Thyroid gland (tissue), 4 donors: Measurements from ENCODE around the gene BEND7.

Source experiments
- CTCF ChIP-seq, 6 experiments: fragments of 200-600 bp in 3 of 6; fragments of 450-650 bp in 3 of 6; sonication (generic) in 3 of 6; IDR thresholded peaks; one replicate each; pipeline ENCODE4 v1.5.1; 2016 to 2019; ENCODE audit warnings: antibody characterized with exemption in 6 of 6, mild to moderate bottlenecking in 2 of 6, inconsistent platforms in 1 of 6, moderate library complexity in 1 of 6
- POLR2A ChIP-seq, 2 donors: fragments of 450-650 bp; IDR thresholded peaks; one replicate each; pipeline ENCODE4 v1.6.1; 2017; ENCODE audit warnings: antibody characterized with exemption in 2 of 2, mild to moderate bottlenecking in 2 of 2, moderate library complexity in 1 of 2

- TF ChIP-seq CTCF (IDR thresholded peaks at IDR 0.05), result no peak
- TF ChIP-seq POLR2A (IDR thresholded peaks at IDR 0.05), result no peak
Measured at GRCh38 chr10:13505052-13505680, 23.6 kb downstream of the BEND7 start.
